GM19351 (cell line): ENCODE data around the gene TUBA8.
A peak's percentile ranks its signal among the peaks of the same experiment; 100 is the strongest.

Experiments
- ATAC-seq: cut with Tn5 transposase; IDR thresholded peaks from one replicate; pipeline ENCODE4 v1.9.1; 2021; ENCODE audit warnings: mild to moderate bottlenecking, moderate library complexity; ENCODE audit not compliant: unreplicated experiment

Gene TUBA8

DNA sequence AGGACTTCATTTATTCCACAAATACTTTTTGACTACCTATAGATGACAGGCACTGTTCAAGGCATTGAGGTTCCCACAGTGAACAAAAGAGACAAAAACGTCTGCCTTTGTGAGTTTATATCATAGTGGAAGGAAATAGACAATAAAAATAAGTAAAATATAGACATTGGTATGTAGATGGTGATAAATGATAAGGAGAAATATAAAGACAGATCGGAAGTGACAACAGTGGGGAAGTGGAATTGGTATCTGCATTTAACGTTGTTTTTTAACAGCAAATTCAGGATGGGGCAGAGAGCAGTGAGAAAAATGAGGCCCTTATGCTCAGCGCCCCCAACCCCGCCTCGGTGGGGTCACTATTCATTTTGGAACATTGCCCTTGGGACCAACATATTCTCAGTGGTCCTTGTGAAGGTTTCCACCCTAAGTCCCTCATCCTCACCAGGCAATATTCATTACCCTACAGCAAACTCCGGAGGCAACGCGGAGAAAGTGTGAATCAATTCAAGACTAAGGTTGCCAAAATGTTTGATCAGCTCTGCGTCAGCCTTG is 33.4 kb upstream of the TUBA8 start:
- peak; percentile 2 for ATAC-seq

DNA sequence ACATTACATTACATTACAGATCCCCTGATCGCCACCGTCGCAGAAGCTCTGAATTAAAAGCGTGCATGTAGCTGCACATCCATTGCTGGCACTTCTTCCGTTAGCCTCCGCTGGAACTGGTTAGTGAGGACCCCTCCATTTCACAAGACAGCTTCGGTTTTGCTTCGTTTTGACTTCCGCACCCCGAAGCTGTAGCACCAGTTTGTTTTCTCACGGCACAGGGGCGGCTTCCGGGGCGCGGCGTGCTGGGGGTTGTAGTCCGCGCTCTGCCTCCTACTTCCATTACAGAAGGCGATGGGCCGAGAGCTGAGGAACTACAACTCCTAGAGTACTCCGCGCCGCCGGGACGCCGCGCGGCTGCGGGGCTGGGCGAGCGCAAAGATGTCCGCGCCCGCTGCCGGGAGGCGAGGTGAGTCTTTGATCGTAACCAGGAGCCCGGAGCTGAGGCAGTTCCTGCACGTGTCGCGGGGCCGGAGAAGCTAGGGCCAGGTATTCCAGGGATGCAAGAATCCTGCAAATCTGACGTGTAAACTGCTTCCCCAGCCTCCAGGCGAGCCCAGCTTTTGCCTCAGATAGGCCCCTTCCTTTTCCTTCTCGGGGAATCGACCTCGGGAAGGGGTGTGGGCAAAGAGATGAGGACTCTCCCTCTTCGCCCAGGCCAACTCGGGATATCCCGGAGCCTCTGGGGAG is 32.8 kb upstream of the TUBA8 start, which contains the start of gene PEX26:
Gene PEX26 (plus strand): TSS at position 352 of the 690 bp plus-strand sequence. CDS start 387 bp downstream, outside the sequence.
- peak; percentile 91 for ATAC-seq

DNA sequence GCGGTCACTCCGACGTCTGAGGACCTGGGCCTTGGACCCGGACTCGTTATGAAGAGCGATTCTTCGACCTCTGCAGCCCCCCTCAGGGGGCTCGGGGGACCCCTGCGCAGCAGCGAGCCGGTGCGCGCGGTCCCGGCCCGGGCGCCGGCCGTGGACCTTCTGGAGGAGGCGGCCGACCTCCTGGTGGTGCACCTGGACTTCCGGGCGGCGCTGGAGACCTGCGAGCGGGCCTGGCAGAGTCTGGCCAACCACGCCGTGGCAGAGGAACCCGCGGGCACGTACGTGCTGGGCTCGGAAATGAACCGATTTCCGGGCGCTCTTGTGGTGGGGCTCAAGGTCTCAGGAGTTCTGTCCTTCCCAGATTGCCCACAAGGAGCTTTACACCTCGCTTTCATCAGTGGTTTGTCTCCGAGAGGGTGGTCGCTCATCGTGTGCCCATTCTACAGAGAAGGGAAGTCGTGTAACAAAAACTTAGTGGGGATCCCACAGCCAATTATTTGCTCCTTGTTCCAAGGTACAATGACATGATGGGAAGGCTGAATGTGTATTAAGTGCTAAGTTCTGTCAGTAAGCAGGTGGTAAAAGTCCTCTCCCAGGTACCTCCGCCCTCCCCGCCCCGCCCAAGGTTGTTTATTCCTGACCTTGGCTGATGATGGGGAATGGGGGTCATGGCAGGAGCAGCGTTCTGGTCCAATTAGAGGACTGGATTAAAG is 32.1 kb upstream of the TUBA8 start:
- peak; percentile 21 for ATAC-seq

DNA sequence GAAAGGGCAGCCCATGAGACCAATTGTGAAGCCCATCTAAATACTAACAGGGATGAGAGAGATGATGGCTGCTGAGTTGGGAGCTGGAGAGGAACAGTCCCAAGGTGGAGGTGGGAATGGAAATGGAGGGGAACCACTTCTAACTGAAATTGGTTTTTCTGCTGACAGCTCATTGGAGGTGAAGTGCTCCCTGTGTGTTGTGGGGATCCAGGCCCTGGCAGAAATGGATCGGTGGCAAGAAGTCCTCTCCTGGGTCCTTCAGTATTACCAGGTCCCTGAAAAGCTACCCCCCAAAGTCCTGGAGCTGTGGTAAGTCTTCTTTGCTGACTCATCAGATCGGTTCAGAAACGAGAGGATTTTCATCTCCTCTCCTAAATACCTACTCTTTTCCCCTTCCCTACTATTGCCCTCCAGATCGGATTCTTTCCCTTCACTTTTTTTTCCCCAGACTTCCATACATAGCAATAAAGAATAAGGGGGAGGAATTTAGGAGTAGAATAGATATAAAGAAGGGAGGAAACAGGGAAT is 30.8 kb upstream of the TUBA8 start:
- no peak for ATAC-seq

GRCh38 chr22:18081416-18081815 is 29.2 kb upstream of the TUBA8 start:
- ATAC-seq, result no peak

DNA sequence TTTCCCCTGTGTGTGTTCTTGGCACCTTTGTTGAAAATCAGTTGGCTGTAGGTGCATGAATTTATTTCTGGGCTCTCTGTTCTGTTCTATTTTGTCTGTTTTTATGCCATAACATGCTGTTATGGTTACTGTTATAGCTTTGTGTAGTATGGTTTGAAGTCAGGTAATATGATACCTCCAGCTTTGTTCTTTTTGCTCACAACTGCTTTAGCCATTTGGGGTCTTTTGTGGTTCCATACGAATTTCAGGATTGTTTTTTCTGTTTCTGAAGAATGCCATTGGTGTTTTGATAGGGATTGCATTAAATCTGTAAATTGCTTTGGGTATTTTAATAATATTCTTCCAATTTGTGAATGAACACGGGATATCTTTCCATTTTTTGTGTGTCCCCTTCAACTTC is 28.1 kb upstream of the TUBA8 start:
- no peak for ATAC-seq

GRCh38 chr22:18083406-18083805 is 27.2 kb upstream of the TUBA8 start:
- ATAC-seq, result no peak

- no peak for ATAC-seq
Measured at GRCh38 chr22:18085188-18085587, 25.4 kb upstream of the TUBA8 start.

GRCh38 chr22:18087350-18087855 is 23.2 kb upstream of the TUBA8 start:
- no peak for ATAC-seq

GRCh38 chr22:18088825-18089568 is 21.6 kb upstream of the TUBA8 start:
- no peak for ATAC-seq

- ATAC-seq, result no peak
Measured at GRCh38 chr22:18090286-18090685, 20.3 kb upstream of the TUBA8 start.

GRCh38 chr22:18091478-18091877 is 19.1 kb upstream of the TUBA8 start:
- peak; percentile 46 for ATAC-seq

DNA sequence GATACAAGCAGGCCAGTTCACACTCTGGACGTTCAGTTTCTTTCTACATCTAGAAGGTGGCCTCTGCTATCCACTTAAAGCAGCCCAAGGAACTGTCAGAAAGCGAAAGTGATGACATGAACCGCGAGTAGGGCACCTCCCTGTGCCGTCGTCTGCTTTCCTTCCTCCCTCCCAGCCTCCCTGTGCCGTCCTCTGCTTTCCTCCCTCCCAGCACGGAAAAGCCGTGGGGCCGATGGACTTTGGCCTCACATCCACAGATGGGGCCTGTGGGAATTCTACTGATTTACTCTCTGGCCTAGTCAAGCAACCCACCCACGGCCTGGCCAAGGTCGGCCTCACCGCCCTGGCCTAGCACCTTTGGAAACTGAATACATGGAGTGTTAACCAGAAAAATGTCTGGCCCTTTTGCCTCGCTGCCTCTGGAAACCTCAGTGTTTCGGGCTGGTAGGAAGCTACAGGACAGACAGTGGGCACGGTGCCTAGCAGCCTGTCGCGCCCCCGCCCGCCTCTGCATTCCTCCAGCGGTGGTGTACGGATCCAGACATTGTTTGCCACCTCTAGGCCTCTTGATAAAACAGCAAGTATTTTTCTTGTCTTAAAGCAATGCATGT is 18.6 kb upstream of the TUBA8 start:
- ATAC-seq, result peak; percentile 28

- no peak for ATAC-seq
Measured at GRCh38 chr22:18093661-18094060, 16.9 kb upstream of the TUBA8 start.

DNA sequence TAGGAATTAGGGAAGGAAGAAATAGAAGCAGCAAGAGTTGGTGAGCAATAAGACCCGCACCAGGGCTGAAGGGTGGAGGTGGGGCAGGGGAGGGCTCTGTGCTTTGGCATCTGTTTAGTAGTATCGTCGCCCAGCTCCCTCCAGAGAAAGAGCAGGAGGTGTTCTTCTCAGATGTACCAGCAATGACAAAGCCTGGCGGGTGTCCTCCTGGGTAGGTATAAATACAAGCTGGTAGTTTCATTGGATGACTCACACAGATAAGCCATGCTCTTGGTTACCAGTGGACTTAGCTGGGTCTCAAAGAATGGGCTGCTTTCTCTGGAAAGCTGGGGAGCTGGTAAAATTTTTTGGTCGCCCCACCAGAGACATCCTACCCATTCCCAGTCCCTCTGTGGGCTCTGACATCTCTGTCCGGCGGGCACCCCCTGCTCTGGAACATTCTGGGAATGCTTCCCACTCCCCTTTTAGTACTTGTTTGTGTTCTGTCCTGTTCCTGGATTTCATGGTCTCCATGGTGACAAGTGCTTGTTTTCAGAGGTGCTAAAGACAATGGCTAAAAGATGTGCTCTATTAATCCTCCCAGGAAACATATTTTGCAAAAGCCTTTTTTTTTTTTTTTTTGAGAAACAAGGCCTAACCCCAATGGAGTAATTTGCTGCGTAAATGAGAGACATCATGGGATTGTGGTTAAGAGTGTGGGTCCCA is 15.4 kb upstream of the TUBA8 start:
- ATAC-seq, result no peak

GRCh38 chr22:18096823-18097222 is 13.8 kb upstream of the TUBA8 start:
- no peak for ATAC-seq

DNA sequence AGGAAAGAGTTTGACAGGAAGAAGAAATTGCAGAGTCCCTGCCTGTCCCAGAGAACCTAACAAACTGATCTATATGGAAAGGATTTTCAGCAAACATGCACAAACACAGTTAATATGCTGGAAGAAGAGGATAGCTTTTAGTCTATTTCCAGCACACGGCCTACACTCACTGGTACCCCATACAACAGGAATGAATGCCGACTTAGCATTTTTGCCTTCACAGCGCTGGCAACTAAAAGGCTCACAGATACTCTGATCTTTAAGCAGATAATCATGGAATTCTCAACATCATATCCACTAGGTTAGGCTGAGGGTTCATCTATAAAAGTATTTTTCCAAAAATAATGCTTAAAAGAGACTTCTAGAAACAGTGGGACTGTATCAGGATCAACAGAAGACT is 9.8 kb upstream of the TUBA8 start:
- ATAC-seq, result no peak

- ATAC-seq, result no peak
Measured at GRCh38 chr22:18101536-18101935, 9.1 kb upstream of the TUBA8 start.

DNA sequence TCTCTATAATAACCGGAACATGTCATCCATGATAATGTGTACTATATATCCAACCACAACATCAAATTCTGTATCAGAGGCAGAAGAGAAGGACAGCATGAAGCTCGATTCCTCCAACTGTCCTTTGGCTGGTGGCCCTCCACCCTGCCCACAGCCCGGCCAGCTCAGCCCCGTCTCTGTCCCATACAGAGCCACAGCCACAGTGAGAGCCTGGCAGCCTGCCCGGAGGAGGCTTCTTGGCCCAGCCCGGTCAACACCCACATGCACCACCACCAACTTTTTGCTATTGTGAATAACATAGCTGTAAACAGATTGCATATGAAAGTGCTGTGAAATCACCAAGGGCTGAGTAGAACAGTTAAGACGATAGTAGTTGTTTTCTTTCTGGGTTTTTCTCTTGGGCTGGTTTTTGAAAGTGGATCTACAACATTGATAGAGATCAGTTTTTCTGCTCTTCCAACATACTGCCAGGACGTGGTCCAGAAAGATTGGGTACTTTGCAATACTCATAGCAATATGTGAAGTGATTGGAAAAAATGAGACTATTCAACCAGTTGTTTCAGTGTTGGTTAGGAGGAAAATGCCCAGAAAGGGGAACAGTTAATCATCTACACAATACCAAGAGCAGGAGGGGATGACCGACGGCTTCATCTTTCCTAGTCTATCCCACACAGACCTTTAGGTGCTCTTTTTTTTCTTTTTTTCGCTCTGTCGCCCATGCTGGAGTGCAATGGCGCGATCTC is 6.9 kb upstream of the TUBA8 start:
- ATAC-seq, result no peak
